WTC11 (cell line): ENCODE measurements around the gene INTS15. TPM values are rescaled to one million over a fixed set of nuclear protein-coding genes. Genes with fewer than 3 reads are reported as not detected.

Source experiments
- ATAC-seq: fragments of 200-7000 bp; cut with Tn5 transposase; 2 replicates; pipeline ENCODE4 v1.10.0; 2021; ENCODE audit warnings: mild to moderate bottlenecking, moderate library complexity
- CTCF ChIA-PET: fragments of 300-600 bp; sonication (Branson Sonifier 250); formaldehyde crosslinking; loops from one replicate; lab custom pipeline; 2021; ENCODE audit warnings: antibody characterized with exemption; lab: Charles Lee
- POLR2A ChIA-PET: fragments of 350-600 bp; sonication (Branson Sonifier 250); formaldehyde crosslinking; loops from one replicate; lab custom pipeline; 2021; ENCODE audit warnings: antibody characterized with exemption; lab: Charles Lee
- DNase-seq: peaks from one replicate; pipeline ENCODE4 v3.0.0; 2021; ENCODE audit warnings: low spot score
- H3K27ac Mint-ChIP-seq: 2 replicates; pipeline ENCODE4 v1.8.0; 2021; ENCODE audit warnings: mixed read lengths
- H3K27me3 Mint-ChIP-seq: 2 replicates; pipeline ENCODE4 v1.8.0; 2021; ENCODE audit warnings: low read depth, mild to moderate bottlenecking, moderate library complexity, mixed read lengths
- H3K36me3 Mint-ChIP-seq: 2 replicates; pipeline ENCODE4 v1.8.0; 2021; ENCODE audit warnings: mixed read lengths
- H3K4me1 Mint-ChIP-seq: 2 replicates; pipeline ENCODE4 v1.8.0; 2022; ENCODE audit warnings: mixed read lengths
- H3K4me3 Mint-ChIP-seq: 2 replicates; pipeline ENCODE4 v1.8.0; 2021; ENCODE audit warnings: mild to moderate bottlenecking, moderate library complexity, mixed read lengths
- H3K9me3 Mint-ChIP-seq: 2 replicates; pipeline ENCODE4 v1.8.0; 2021; ENCODE audit warnings: mixed read lengths
- CBFB ChIP-seq: sonication (generic); formaldehyde crosslinking; IDR thresholded peaks from 2 replicates; pipeline ENCODE4 v1.8.1; 2022; ENCODE audit warnings: mild to moderate bottlenecking, low read depth, missing genetic modification reagents
- JAZF1 ChIP-seq: fragments of 250-450 bp; sonication (Bioruptor Pico); IDR thresholded peaks from 2 replicates; pipeline ENCODE4 v1.9.0; 2021; ENCODE audit warnings: moderate library complexity, mild to moderate bottlenecking, inconsistent platforms
- MAX ChIP-seq: sonication (generic); formaldehyde crosslinking; IDR thresholded peaks from 2 replicates; pipeline ENCODE4 v1.8.0; 2022; ENCODE audit warnings: mild to moderate bottlenecking, missing genetic modification reagents
- NR1H2 ChIP-seq: sonication (generic); formaldehyde crosslinking; IDR thresholded peaks from 2 replicates; pipeline ENCODE4 v1.9.0; 2021; ENCODE audit warnings: mild to moderate bottlenecking, moderate library complexity, missing genetic modification reagents
- PRDM15 ChIP-seq: sonication (generic); formaldehyde crosslinking; IDR thresholded peaks from 2 replicates; pipeline ENCODE4 v1.8.0; 2022; ENCODE audit warnings: missing genetic modification reagents
- RELA ChIP-seq: sonication (generic); formaldehyde crosslinking; IDR thresholded peaks from 2 replicates; pipeline ENCODE4 v1.8.1; 2022; ENCODE audit warnings: missing genetic modification reagents, mild to moderate bottlenecking, borderline replicate concordance
- ZNF423 ChIP-seq: fragments of 250-450 bp; sonication (Bioruptor Pico); IDR thresholded peaks from 2 replicates; pipeline ENCODE4 v2.1.2; 2022; ENCODE audit warnings: mild to moderate bottlenecking, moderate library complexity
- total RNA-seq: library from RNA; stranded (reverse); gene quantifications from 3 replicates; pipeline ENCODE4 v1.2.3, GENCODE V29; 2021

The INTS15 gene
- total RNA-seq, 1 experiment from 2014 or later = 28.2 TPM

DNA sequence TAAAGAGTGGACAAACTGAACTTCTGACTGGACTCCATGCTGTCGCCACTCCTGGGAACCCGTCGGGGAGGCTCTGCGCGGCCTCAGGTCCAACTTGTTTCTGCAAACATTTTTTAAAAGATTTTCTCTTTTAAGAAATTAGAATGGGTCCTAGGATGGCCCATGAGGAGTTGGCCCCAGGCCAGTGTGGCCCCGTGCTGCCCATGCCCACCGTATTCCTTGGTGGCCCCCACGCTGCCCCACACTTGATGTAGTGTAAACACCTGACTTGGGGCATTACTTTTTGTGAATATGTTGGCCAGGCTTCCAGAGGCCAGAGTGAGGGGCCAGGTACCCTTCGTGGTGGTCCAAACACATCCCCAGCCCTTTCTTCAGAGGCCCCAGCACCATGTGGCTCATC lies 66.6 kb downstream of the INTS15 start:
- POLR2A ChIA-PET = interaction anchor here (0.7 kb wide), 1 partner anchor 1537 kb away, joined by 4 read pairs; no protein-coding TSS in a partner anchor
- Mint-ChIP-seq H3K4me1 (peaks cover 17% of the 10 kb centered on the region), H3K9me3 (no peaks in the 10 kb centered on the region), H3K4me3 (no peak overlapping the region)
- no peak for DNase-seq
- ATAC-seq = no peak
- CTCF ChIA-PET = no interaction called here
- TF ChIP-seq ZNF423 (CRISPR knock-in tag) (no peak), CBFB (CRISPR knock-in tag) (no peak), RELA (CRISPR knock-in tag) (no peak), NR1H2 (CRISPR knock-in tag) (no peak), PRDM15 (CRISPR knock-in tag) (no peak), MAX (CRISPR knock-in tag) (no peak), JAZF1 (CRISPR knock-in tag) (no peak)
- TF ChIP-seq, all 79 proteins: peak for 0
- Mint-ChIP-seq H3K27me3 (no peaks in the 10 kb centered on the region), H3K27ac (no peak overlapping the region), H3K36me3 (peaks cover 6% of the 10 kb centered on the region)

Other genes starting within 250 kb of the INTS15 start
- 20.0 to 22.5 TPM (median 21.6 TPM) in 3 replicates for gene FAM220A, start 241.1 kb upstream of the INTS15 start, total RNA-seq
- gene RAC1, start 215.5 kb upstream of the INTS15 start, total RNA-seq = 260 to 281 TPM (median 260 TPM) in 3 replicates
- gene DAGLB, start 142.1 kb upstream of the INTS15 start, total RNA-seq = 32.7 to 38.7 TPM (median 33.6 TPM) in 3 replicates
- 79.4 to 84.3 TPM (median 79.9 TPM) in 3 replicates for gene KDELR2, start 105.9 kb upstream of the INTS15 start, total RNA-seq
- gene GRID2IP, start 38.6 kb upstream of the INTS15 start, total RNA-seq = 3.0 to 4.8 TPM (median 4.6 TPM) in 3 replicates
- 37.7 to 48.2 TPM (median 46.4 TPM) in 3 replicates for gene ZDHHC4, start 12.6 kb upstream of the INTS15 start, total RNA-seq
- 7.7 to 8.0 TPM (median 8.0 TPM) in 3 replicates for gene ZNF853, start 25.6 kb downstream of the INTS15 start, total RNA-seq
- 15.1 to 19.9 TPM (median 18.8 TPM) in 3 replicates for gene ZNF316, start 47.3 kb downstream of the INTS15 start, total RNA-seq
- gene ZNF12, start 116.9 kb downstream of the INTS15 start, total RNA-seq = 19.9 to 21.6 TPM (median 20.9 TPM) in 3 replicates
- gene RSPH10B2, start 164.1 kb downstream of the INTS15 start, total RNA-seq = 0.25 to 0.44 TPM in 2 of 3 replicates, not detected in the other
- 31.9 to 44.9 TPM (median 39.9 TPM) in 3 replicates for gene CCZ1B, start 236.3 kb downstream of the INTS15 start, total RNA-seq